Heart left ventricle (tissue), 13 donors: ENCODE measurements around the gene CHD3.

Experiments used
- CTCF ChIP-seq, 12 donors: fragments of 200-600 bp; sonication (generic) in 4 of 12; IDR thresholded peaks; one replicate each; pipeline versions ENCODE4 v1.5.0 to v1.8.0; 2018 to 2022; ENCODE audit warnings: antibody characterized with exemption in 12 of 12, mild to moderate bottlenecking in 5 of 12
- POLR2A ChIP-seq, 2 donors: fragments of 450-650 bp; IDR thresholded peaks; one replicate each; pipeline ENCODE4 v1.6.1; 2017; ENCODE audit warnings: antibody characterized with exemption in 2 of 2, mild to moderate bottlenecking in 2 of 2, moderate library complexity in 2 of 2
- donor health status: ischemic (EF 13 %, LVEDD 7.1; RV severe dilation, severe dysfunction).
- donor health status: DM: no; HTN: yes; CAD: no.
- donor health status: DM: no; HTN: no; CAD: no.
- donor health status: ischemic (EF 25% LVEDD 6.9; RV normal size, moderate dysfunction).
- donor health status: ischemic (EF 25% LVEDD 5.7; RV mildly dilated, moderate dysfunction).
- donor health status: ischemic (EF 35%, LVEDD 5.7; RV mildly dilated, moderate dysfunction).
- donor health status: nonischemic (EF 11% LVEDD 7.7; RV severe dilation, severe dysfunction).
- donor health status: DM: yes; HTN: yes; CAD: no.
- donor health status: PGD.
- donor health status: ischemic (EF 29% LVEDD 5.4; RV normal size, mild dysfunction).
- donor health status: nonischemic (EF 23%, LVEDD 6.1; RV moderate dilation, normal function).

- TF ChIP-seq CTCF (IDR thresholded peaks at IDR 0.05) (no peak), POLR2A (IDR thresholded peaks at IDR 0.05) (no peak)
These were observed 7.1 kb upstream of the CHD3 start for GRCh38 chr17:7881276-7882054.
